Umbilical cord (tissue), 2 donors: ENCODE measurements around the gene CPB2. TPM values are rescaled to one million over a fixed set of nuclear protein-coding genes. Genes with fewer than 3 reads are reported as not detected.

ENCODE experiments used
- DNase-seq: peaks from one replicate; pipeline ENCODE4 v3.0.0-alpha.2; 2015; ENCODE audit warnings: low spot score
- total RNA-seq: library from RNA; depleted of rRNA; stranded (reverse); fragments of >200 nt; gene quantifications from one replicate; pipeline ENCODE4 v1.2.3, GENCODE V29; 2014; ENCODE audit warnings: low replicate concordance; ENCODE audit not compliant: insufficient read depth

Gene CPB2
- total RNA-seq, 1 donor from 2014 or later: not detected

GRCh38 chr13:46097663-46098062 lies 7.2 kb downstream of the CPB2 start:
- no peak for DNase-seq

- no peak for DNase-seq
These were observed 7.8 kb downstream of the CPB2 start for GRCh38 chr13:46097015-46097414.

GRCh38 chr13:46094478-46094877 lies 10.4 kb downstream of the CPB2 start:
- DNase-seq: no peak

- no peak for DNase-seq
These were observed 15.8 kb downstream of the CPB2 start for GRCh38 chr13:46088821-46089562.

GRCh38 chr13:46087481-46087880 lies 17.4 kb downstream of the CPB2 start:
- no peak for DNase-seq

- DNase-seq: no peak
These were observed 17.8 kb downstream of the CPB2 start for GRCh38 chr13:46086985-46087384.

GRCh38 chr13:46086421-46086922 lies 18.4 kb downstream of the CPB2 start:
- no peak for DNase-seq

- no peak for DNase-seq
These were observed 19.1 kb downstream of the CPB2 start for GRCh38 chr13:46085737-46086136.

GRCh38 chr13:46082324-46082723 lies 22.5 kb downstream of the CPB2 start:
- DNase-seq: no peak

GRCh38 chr13:46079770-46080169 lies 25.1 kb downstream of the CPB2 start:
- no peak for DNase-seq

GRCh38 chr13:46077265-46077664 lies 27.6 kb downstream of the CPB2 start:
- DNase-seq: no peak

- no peak for DNase-seq
These were observed 28.0 kb downstream of the CPB2 start for GRCh38 chr13:46076827-46077226.

GRCh38 chr13:46075811-46076210 lies 29.0 kb downstream of the CPB2 start:
- DNase-seq: no peak

GRCh38 chr13:46071590-46072249 lies 33.1 kb downstream of the CPB2 start:
- no peak for DNase-seq

GRCh38 chr13:46063292-46063691 lies 41.5 kb downstream of the CPB2 start:
- no peak for DNase-seq

GRCh38 chr13:46062185-46062584 lies 42.6 kb downstream of the CPB2 start:
- DNase-seq: no peak

GRCh38 chr13:46059405-46059804 lies 45.4 kb downstream of the CPB2 start:
- DNase-seq: no peak

GRCh38 chr13:46058268-46058667 lies 46.6 kb downstream of the CPB2 start:
- DNase-seq: no peak

GRCh38 chr13:46057256-46058015 lies 47.4 kb downstream of the CPB2 start:
- no peak for DNase-seq

- no peak for DNase-seq
These were observed 51.4 kb downstream of the CPB2 start for GRCh38 chr13:46053162-46054012.
